GM12878 (cell line): ENCODE data around the gene LIN52. TPM values are rescaled to one million over a fixed set of nuclear protein-coding genes. Genes with fewer than 3 reads are reported as not detected.

ENCODE experiments used
- ATAC-seq: fragments of 200-7000 bp; cut with Tn5 transposase; 3 replicates; pipeline ENCODE4 v1.9.1; 2020; ENCODE audit warnings: mild to moderate bottlenecking, moderate library complexity
- BruUV-seq: library from RNA; stranded (reverse); fragments of 400-500 nt; replicated peaks from 2 replicates; lab custom pipeline; 2021; lab: Mats Ljungman, UMichigan
- CTCF ChIA-PET: fragments of 300-600 bp; sonication (Branson Sonifier 250); formaldehyde crosslinking; extraction: SDS; loops from one replicate; lab custom pipeline; 2021; ENCODE audit warnings: inconsistent platforms; lab: Yijun Ruan, JAX
- POLR2A ChIA-PET: fragments of 350-600 bp; formaldehyde crosslinking; extraction: SDS; loops from one replicate; lab custom pipeline; 2021; ENCODE audit warnings: inconsistent platforms; lab: Charles Lee
- RAD21 ChIA-PET: fragments of 300-600 bp; sonication (Branson Sonifier 250); formaldehyde crosslinking; loops from one replicate; lab custom pipeline; 2023; ENCODE audit warnings: antibody characterized with exemption; ENCODE audit not compliant: unreplicated experiment; lab: Charles Lee
- SMC1A ChIA-PET: fragments of 300-600 bp; sonication (Branson Sonifier 250); formaldehyde crosslinking; loops from one replicate; lab custom pipeline; 2023; ENCODE audit not compliant: unreplicated experiment, uncharacterized antibody; lab: Charles Lee
- DNase-seq: peaks from one replicate; pipeline ENCODE4 v3.0.0-alpha.2; 2011; ENCODE audit warnings: low read depth, low spot score
- FAIRE-seq: peaks from 3 replicates; lab custom pipeline; 2011; peaks lifted over from hg19 to GRCh38; lab: Jason Lieb, UNC
- H2AFZ ChIP-seq: 2 replicates; pipeline ENCODE4 v1.6.0; 2011; ENCODE audit warnings: low read depth, low read length, control low read depth; ENCODE audit not compliant: control insufficient read depth
- H3K27ac ChIP-seq: 2 replicates; pipeline ENCODE4 v1.5.1; 2011; ENCODE audit warnings: control low read depth; ENCODE audit not compliant: control insufficient read depth, insufficient read depth
- H3K27me3 ChIP-seq, 2 experiments: replicated peaks in 1 of 2; 2 replicates each; pipeline versions ENCODE4 v1.6.0 to v1.6.1; 2011; ENCODE audit warnings: low read length in 1 of 2; ENCODE audit not compliant: control insufficient read depth in 2 of 2, insufficient read depth in 2 of 2
- H3K36me3 ChIP-seq, 2 experiments: 2 replicates each; pipeline ENCODE4 v1.5.1; 2011; ENCODE audit warnings: low read length in 1 of 2; ENCODE audit not compliant: control insufficient read depth in 2 of 2, insufficient read depth in 2 of 2
- H3K4me1 ChIP-seq: 2 replicates; pipeline ENCODE4 v1.6.1; 2011; ENCODE audit warnings: mild to moderate bottlenecking, low read length, moderate library complexity, mixed read lengths; ENCODE audit not compliant: control insufficient read depth, insufficient read depth
- H3K4me2 ChIP-seq: 2 replicates; pipeline ENCODE4 v1.6.0; 2011; ENCODE audit warnings: control low read depth; ENCODE audit not compliant: control insufficient read depth, insufficient read depth
- H3K4me3 ChIP-seq: fragments of 200-600 bp; sonication (generic); 2 replicates; pipeline ENCODE4 v1.5.1; 2016
- H3K79me2 ChIP-seq: 2 replicates; pipeline ENCODE4 v1.6.0; 2011; ENCODE audit warnings: low read length; ENCODE audit not compliant: control insufficient read depth, insufficient read depth
- H3K9ac ChIP-seq: 2 replicates; pipeline ENCODE4 v1.8.0; 2011; ENCODE audit warnings: low read length, control low read depth, mixed read lengths; ENCODE audit not compliant: control insufficient read depth, insufficient read depth
- H3K9me3 ChIP-seq: replicated peaks from 3 replicates; pipeline ENCODE4 v1.5.1; 2011; ENCODE audit warnings: mild to moderate bottlenecking, low read length; ENCODE audit not compliant: control insufficient read depth, insufficient read depth
- H4K20me1 ChIP-seq: 2 replicates; pipeline ENCODE4 v1.6.0; 2011; ENCODE audit not compliant: control insufficient read depth, insufficient read depth
- CBX5 ChIP-seq: sonication (generic); IDR thresholded peaks from 2 replicates; pipeline ENCODE4 v1.6.1; 2016; ENCODE audit warnings: low read depth, moderate library complexity, mild to moderate bottlenecking, inconsistent platforms
- CTCF ChIP-seq, 3 experiments: IDR thresholded peaks in 2 of 3; conservative IDR thresholded peaks in 1 of 3; 2 replicates each; pipeline ENCODE4 v1.5.1; 2011; ENCODE audit warnings: low read depth in 3 of 3, low read length in 3 of 3, mild to moderate bottlenecking in 3 of 3, control low read depth in 2 of 3, moderate library complexity in 2 of 3, inconsistent platforms in 1 of 3, mixed read lengths in 1 of 3; ENCODE audit not compliant: control insufficient read depth in 2 of 3, insufficient read depth in 1 of 3; ENCODE audit errors: extremely low read depth in 1 of 3
- IRF4 ChIP-seq: IDR thresholded peaks from 2 replicates; pipeline ENCODE4 v1.6.1; 2011; ENCODE audit warnings: low read depth, low read length
- PRDM15 ChIP-seq: fragments of 450-650 bp; formaldehyde crosslinking; IDR thresholded peaks from 2 replicates; pipeline ENCODE4 v1.4.0; 2020; ENCODE audit warnings: mild to moderate bottlenecking, moderate library complexity
- RAD21 ChIP-seq: IDR thresholded peaks from 2 replicates; pipeline ENCODE4 v1.6.1; 2011; ENCODE audit warnings: mild to moderate bottlenecking, low read depth, low read length, moderate library complexity; ENCODE audit not compliant: insufficient read depth
- RUNX3 ChIP-seq: IDR thresholded peaks from 2 replicates; pipeline ENCODE4 v1.6.1; 2012; ENCODE audit warnings: low read length, inconsistent platforms
- SMARCA5 ChIP-seq: fragments of 450-650 bp; IDR thresholded peaks from 2 replicates; pipeline ENCODE4 v1.6.1; 2017; ENCODE audit warnings: mild to moderate bottlenecking
- SMC3 ChIP-seq: IDR thresholded peaks from 2 replicates; pipeline ENCODE4 v1.6.1; 2011; ENCODE audit warnings: low read length, improper control_type of control experiment, borderline replicate concordance
- WRNIP1 ChIP-seq: IDR thresholded peaks from 2 replicates; pipeline ENCODE4 v1.6.1; 2011; ENCODE audit warnings: low read depth, low read length, improper control_type of control experiment, borderline replicate concordance
- YY1 ChIP-seq: IDR thresholded peaks from 2 replicates; pipeline ENCODE4 v1.6.1; 2011; ENCODE audit warnings: low read depth, mild to moderate bottlenecking, low read length
- WGBS: methylation state at CpG from one replicate; pipeline ENCODE4 v1.1.6; 2016; ENCODE audit warnings: low lambda C conversion rate; ENCODE audit not compliant: insufficient replicate concordance, insufficient coverage; ENCODE audit errors: missing lambda C conversion rate; 5-methylcytosine and 5-hydroxymethylcytosine counted together
- in situ Hi-C: fragments of 300-500 bp; cut with MboI; formaldehyde crosslinking; loops from 9 replicates; pipeline ENCODE4 v1.14.3; 2018; ENCODE audit warnings: mixed read lengths
- intact Hi-C: fragments of 100-400 bp; cut with micrococcal nuclease; formaldehyde crosslinking; loops from one replicate; pipeline ENCODE4 v1.14.2; 2022; ENCODE audit not compliant: unreplicated experiment
- polyA plus RNA-seq, 11 experiments: library from polyadenylated mRNA; depleted of rRNA in 4 of 11; unstranded in 6 of 11; stranded (reverse) in 5 of 11; fragments of >200 nt; fragmentation: Nextera tagmentation in 4 of 11; fragmentation: Illumina TruSeq in 1 of 11; extraction: Ambion mirVana in 4 of 11; extraction: Trizol in 1 of 11; gene quantifications; 1 replicate in 1 of 11; 2 replicates in 10 of 11; pipeline versions ENCODE4 v1.2.1 to v1.2.3, GENCODE V29; 2011 to 2016; ENCODE audit warnings: inconsistent platforms in 2 of 11, missing spikeins in 2 of 11, low read depth in 1 of 11
- total RNA-seq, 4 experiments: library from RNA; depleted of rRNA in 3 of 4; stranded (reverse); fragments of >200 nt in 3 of 4; fragmentation: Illumina TruSeq in 1 of 4; extraction: Trizol in 1 of 4; gene quantifications; 2 replicates each; pipeline versions ENCODE4 v1.2.1 to v1.2.3, GENCODE V29; 2013 to 2021
- TF ChIP-seq, protein P1 (sequence below): fragments of 150-350 bp; IDR thresholded peaks from 2 replicates; pipeline ENCODE4 v1.6.1; 2016; ENCODE audit warnings: low read depth, low read length

LIN52 gene
- total and polyA plus RNA-seq, 10 of the 15 experiments (the other 5 are each of a cell fraction or from before 2014, with no cell fraction given), result 13.3 to 30.9 (median 19.9) TPM

- H3K4me1 ChIP-seq, result no peaks in the 10 kb centered on the region
- no peaks in the 10 kb centered on the region for H4K20me1 ChIP-seq
- BruUV-seq, result no TSS peak
- no peak overlapping the region for H3K9ac ChIP-seq
- peak overlapping the region; percentile 63 for H3K4me2 ChIP-seq
- ChIA-PET RAD21 (no interaction called here), SMC1A (no interaction called here), CTCF (interaction anchor here (1.2 to 3.2 kb wide), 3 partner anchors 28 to 106 kb away, joined by 3 to 11 read pairs (median 5); no protein-coding TSS in a partner anchor), POLR2A (interaction anchor here (0.8 kb wide), 1 partner anchor 8 kb away, joined by 3 read pairs; no protein-coding TSS in a partner anchor)
- no peaks in the 10 kb centered on the region for H3K27me3 ChIP-seq
- FAIRE-seq (no peak), DNase-seq (no peak), ATAC-seq (peak; percentile 99)
- intact Hi-C loops, result loop anchor here (1.0 kb wide), 1 partner anchor 33 kb away; no protein-coding TSS in a partner anchor
- H3K9me3 ChIP-seq, result no peaks in the 10 kb centered on the region
- H3K27ac ChIP-seq, result no peak overlapping the region
- TF ChIP-seq RUNX3 (peak; percentile 55), SMC3 (peak; percentile 69), RAD21 (peak; percentile 46), CTCF (IDR thresholded peaks at IDR 0.05 in 2 of 3, conservative IDR thresholded peaks at IDR 0.05 in 1 of 3; ENCODE audit: control insufficient read depth in 2 of 3, extremely low read depth in 1 of 3, insufficient read depth in 1 of 3, low read depth in 3 of 3, low read length in 3 of 3) (peak; percentile 83 to 99 (median 94)), YY1 (0 out of 2 replicates have a peak, but pooled peaks have one; percentile 40), PRDM15 (no peak), WRNIP1 (no peak), SMARCA5 (0 out of 2 replicates have a peak, but pooled peaks have one; percentile 44), CBX5 (no peak), IRF4 (0 out of 2 replicates have a peak, but pooled peaks have one; percentile 36)
- TF ChIP-seq, protein P1, sequence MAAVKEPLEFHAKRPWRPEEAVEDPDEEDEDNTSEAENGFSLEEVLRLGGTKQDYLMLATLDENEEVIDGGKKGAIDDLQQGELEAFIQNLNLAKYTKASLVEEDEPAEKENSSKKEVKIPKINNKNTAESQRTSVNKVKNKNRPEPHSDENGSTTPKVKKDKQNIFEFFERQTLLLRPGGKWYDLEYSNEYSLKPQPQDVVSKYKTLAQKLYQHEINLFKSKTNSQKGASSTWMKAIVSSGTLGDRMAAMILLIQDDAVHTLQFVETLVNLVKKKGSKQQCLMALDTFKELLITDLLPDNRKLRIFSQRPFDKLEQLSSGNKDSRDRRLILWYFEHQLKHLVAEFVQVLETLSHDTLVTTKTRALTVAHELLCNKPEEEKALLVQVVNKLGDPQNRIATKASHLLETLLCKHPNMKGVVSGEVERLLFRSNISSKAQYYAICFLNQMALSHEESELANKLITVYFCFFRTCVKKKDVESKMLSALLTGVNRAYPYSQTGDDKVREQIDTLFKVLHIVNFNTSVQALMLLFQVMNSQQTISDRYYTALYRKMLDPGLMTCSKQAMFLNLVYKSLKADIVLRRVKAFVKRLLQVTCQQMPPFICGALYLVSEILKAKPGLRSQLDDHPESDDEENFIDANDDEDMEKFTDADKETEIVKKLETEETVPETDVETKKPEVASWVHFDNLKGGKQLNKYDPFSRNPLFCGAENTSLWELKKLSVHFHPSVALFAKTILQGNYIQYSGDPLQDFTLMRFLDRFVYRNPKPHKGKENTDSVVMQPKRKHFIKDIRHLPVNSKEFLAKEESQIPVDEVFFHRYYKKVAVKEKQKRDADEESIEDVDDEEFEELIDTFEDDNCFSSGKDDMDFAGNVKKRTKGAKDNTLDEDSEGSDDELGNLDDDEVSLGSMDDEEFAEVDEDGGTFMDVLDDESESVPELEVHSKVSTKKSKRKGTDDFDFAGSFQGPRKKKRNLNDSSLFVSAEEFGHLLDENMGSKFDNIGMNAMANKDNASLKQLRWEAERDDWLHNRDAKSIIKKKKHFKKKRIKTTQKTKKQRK, result no peak
- WGBS, result 7% methylated on average over 36 of the region's 40 CpGs
- no peaks in the 10 kb centered on the region for H3K36me3 ChIP-seq
- no peak overlapping the region for H2AFZ ChIP-seq
- H3K79me2 ChIP-seq, result no peaks in the 10 kb centered on the region
- in situ Hi-C loops, result no loop called here
- no peak overlapping the region for H3K4me3 ChIP-seq
Observed at GRCh38 chr14:74217672-74218448, 133.1 kb downstream of the LIN52 start.
